IPS DF 6.9 (cell line): Measurements from ENCODE around the gene CYP21A2.
A peak's percentile ranks its signal among the peaks of the same experiment; 100 is the strongest.
"Not testable (repeated sequence)": the region's sequence is repeated elsewhere in the genome, so short reads cannot be mapped to it uniquely, and the experiment has no call there.

ENCODE experiments used
- DNase-seq: peaks from one replicate; pipeline ENCODE4 v3.0.0-alpha.2; 2013; ENCODE audit warnings: low read depth, low spot score
- H3K27ac ChIP-seq: one replicate; pipeline ENCODE4 v1.5.1; 2013; ENCODE audit warnings: low read length, control low read depth
- H3K27me3 ChIP-seq: 2 replicates; pipeline ENCODE4 v1.6.1; 2013; ENCODE audit warnings: mild to moderate bottlenecking, low read length; ENCODE audit not compliant: control insufficient read depth, insufficient read depth
- H3K36me3 ChIP-seq: 2 replicates; pipeline ENCODE4 v1.6.1; 2013; ENCODE audit warnings: low read length; ENCODE audit not compliant: control insufficient read depth, insufficient read depth
- H3K4me1 ChIP-seq: 2 replicates; pipeline ENCODE4 v1.6.1; 2013; ENCODE audit warnings: low read length; ENCODE audit not compliant: control insufficient read depth, insufficient read depth
- H3K4me3 ChIP-seq: 2 replicates; pipeline ENCODE4 v1.5.1; 2013; ENCODE audit warnings: mild to moderate bottlenecking, low read length
- H3K9me3 ChIP-seq: 2 replicates; pipeline ENCODE4 v1.6.1; 2013; ENCODE audit warnings: low read length, inconsistent platforms; ENCODE audit not compliant: control insufficient read depth, insufficient read depth
- WGBS: extraction: QIAGEN DNeasy Blood & Tissue Kit; methylation state at CpG from one replicate; pipeline ENCODE4 v1.1.7; 2013; ENCODE audit warnings: mixed read lengths, missing lambda C conversion rate; ENCODE audit not compliant: insufficient read length, insufficient coverage; 5-methylcytosine and 5-hydroxymethylcytosine counted together

Gene CYP21A2

GRCh38 chr6:32045811-32046449 lies 7.7 kb downstream of the CYP21A2 start:
- Histone ChIP-seq H3K9me3 (no peaks in the 10 kb centered on the region), H3K27ac (no peak overlapping the region), H3K4me1 (no peaks in the 10 kb centered on the region), H3K36me3 (no peaks in the 10 kb centered on the region), H3K4me3 (no peak overlapping the region), H3K27me3 (no peaks in the 10 kb centered on the region)
- no peak for DNase-seq
- no CpG with 5 or more reads among the region's 22 CpGs for WGBS

- H3K36me3 ChIP-seq: no peaks in the 10 kb centered on the region
- H3K4me1 ChIP-seq: no peaks in the 10 kb centered on the region
- H3K9me3 ChIP-seq: no peaks in the 10 kb centered on the region
- H3K27ac ChIP-seq: no peak overlapping the region
- H3K27me3 ChIP-seq: no peaks in the 10 kb centered on the region
- H3K4me3 ChIP-seq: no peak overlapping the region
- no peak for DNase-seq
- no CpG with 5 or more reads among the region's 14 CpGs for WGBS
Observed at GRCh38 chr6:32046450-32047083, 8.4 kb downstream of the CYP21A2 start.

- WGBS: no CpG with 5 or more reads among the region's 11 CpGs
- Histone ChIP-seq H3K9me3 (no peaks in the 10 kb centered on the region), H3K36me3 (no peaks in the 10 kb centered on the region), H3K4me1 (no peaks in the 10 kb centered on the region), H3K27me3 (no peaks in the 10 kb centered on the region), H3K4me3 (no peak overlapping the region), H3K27ac (no peak overlapping the region)
- no peak for DNase-seq
Observed at GRCh38 chr6:32047084-32047478, 8.9 kb downstream of the CYP21A2 start.

DNA sequence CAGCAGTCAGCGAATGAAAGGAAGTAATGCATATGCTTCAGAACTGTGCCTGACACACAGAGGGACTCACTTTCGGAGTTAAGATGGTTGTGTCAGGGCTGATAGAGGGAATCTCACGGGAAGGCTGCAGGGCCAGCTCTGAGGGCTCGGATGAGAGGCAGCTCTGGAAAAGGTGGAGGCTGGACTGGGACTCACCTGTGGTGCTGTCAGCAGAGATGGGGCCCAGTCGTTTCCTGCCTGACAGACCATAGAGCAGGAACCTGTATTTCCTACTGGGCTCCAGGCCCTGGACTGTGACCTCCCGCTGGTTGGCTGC lies 9.3 kb downstream of the CYP21A2 start:
- H3K4me3 ChIP-seq: no peak overlapping the region
- no CpG with 5 or more reads among the region's 6 CpGs for WGBS
- no peaks in the 10 kb centered on the region for H3K9me3 ChIP-seq
- H3K27me3 ChIP-seq: no peaks in the 10 kb centered on the region
- H3K36me3 ChIP-seq: no peaks in the 10 kb centered on the region
- no peak for DNase-seq
- H3K27ac ChIP-seq: no peak overlapping the region
- H3K4me1 ChIP-seq: no peaks in the 10 kb centered on the region

DNA sequence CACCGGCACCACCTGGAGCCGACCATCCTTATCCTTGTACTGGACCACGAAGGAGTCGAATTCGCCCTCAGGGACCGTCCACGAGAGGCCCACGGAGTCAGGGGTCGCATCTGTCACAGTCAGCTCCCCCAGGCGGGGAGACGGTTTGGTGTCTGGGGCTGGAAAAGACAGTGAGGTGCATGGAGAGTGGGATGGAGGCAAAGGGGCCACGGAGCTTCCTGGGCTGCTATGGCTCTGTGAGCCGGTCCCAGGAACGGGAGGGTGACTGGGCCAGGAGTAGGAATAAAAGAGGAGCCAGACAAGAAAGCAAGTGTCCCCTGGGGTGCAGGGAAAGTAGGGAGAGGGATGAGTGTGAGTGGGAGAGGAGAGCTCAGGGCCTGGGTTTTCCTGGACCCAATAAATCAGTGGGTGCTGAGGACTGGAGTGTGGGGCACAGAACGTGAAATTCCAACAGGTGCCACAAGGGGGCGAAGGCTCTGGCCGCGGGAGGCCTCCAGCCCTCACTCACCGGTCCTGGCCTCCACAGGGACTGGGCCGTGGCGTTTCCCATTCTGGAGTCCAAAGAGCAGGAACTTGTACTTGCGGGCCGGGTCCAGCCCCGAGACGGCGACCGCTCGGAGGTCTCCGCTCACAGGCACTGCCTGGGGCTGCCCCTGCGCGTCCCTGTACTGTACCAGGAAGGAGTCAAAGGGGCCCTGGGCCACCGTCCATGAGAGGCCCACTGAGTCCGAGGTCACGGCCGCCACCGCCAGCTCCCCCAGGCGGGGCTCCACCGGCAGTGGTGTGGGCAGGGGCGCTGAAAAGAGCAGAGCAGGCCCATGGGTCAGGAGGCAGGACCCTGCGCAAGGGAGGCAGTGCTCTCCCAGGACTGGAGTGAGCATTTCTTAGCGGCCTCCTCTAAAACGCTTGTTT lies 9.9 kb downstream of the CYP21A2 start:
- WGBS: no CpG with 5 or more reads among the region's 42 CpGs
- H3K4me3 ChIP-seq: no peak overlapping the region

DNA sequence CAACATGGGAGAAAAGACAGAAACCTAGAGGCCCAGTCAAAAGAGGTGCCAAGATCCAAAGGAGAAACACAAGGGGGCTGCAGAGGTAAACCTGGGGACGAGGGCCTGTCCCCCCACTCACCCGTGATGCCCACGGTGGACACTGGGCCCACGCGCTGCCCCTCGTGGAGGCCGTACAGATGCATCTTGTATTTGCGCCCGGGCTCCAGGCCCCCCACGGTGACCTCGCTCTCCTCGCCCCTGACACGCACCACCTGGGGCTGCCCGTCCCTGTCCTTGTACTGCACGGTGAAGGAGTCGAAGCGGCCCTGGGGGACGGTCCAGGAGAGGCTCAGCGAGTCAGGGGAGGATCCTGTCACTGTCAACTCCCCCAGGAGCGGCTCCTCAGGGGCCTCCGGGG lies 10.9 kb downstream of the CYP21A2 start:
- not testable (repeated sequence) for DNase-seq, H3K27me3 ChIP-seq, H3K4me1 ChIP-seq, H3K4me3 ChIP-seq, H3K9me3 ChIP-seq, H3K27ac ChIP-seq, H3K36me3 ChIP-seq
- no CpG with 5 or more reads among the region's 21 CpGs for WGBS

More for the DNA sequence above, 9.9 kb downstream of the CYP21A2 start:
- H3K4me1 ChIP-seq: no peaks in the 10 kb centered on the region
- H3K27me3 ChIP-seq: no peaks in the 10 kb centered on the region
- no peaks in the 10 kb centered on the region for H3K36me3 ChIP-seq
- peak; percentile 71 for DNase-seq
- H3K9me3 ChIP-seq: no peaks in the 10 kb centered on the region
- no peak overlapping the region for H3K27ac ChIP-seq

DNA sequence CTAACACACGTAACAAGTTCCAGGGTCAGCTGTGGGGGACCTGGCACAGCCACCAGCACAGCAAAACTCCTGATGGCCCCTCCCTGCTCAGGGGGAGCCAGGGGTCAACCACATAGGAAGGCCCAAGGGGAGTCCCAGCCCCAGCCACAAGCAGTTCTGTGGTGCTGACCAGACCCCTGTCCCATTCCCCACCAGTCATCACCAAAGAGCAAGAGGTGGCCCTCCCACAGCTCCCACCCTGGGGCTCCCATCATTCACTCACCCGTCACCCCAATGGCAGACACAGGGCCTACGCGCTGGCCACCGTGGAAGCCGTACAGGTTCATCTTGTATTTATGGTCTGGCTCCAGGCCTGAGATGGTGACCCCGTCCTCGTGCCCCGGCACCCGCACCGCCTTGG lies 11.5 kb downstream of the CYP21A2 start:
- H3K27ac ChIP-seq, DNase-seq, H3K4me3 ChIP-seq, H3K9me3 ChIP-seq, H3K36me3 ChIP-seq, H3K4me1 ChIP-seq, H3K27me3 ChIP-seq: not testable (repeated sequence)
- WGBS: no CpG with 5 or more reads among the region's 11 CpGs

- no CpG with 5 or more reads among the region's 5 CpGs for WGBS
- DNase-seq: no peak
- no peaks in the 10 kb centered on the region for H3K4me1 ChIP-seq
- H3K36me3 ChIP-seq: no peaks in the 10 kb centered on the region
- no peaks in the 10 kb centered on the region for H3K27me3 ChIP-seq
- H3K9me3 ChIP-seq: no peaks in the 10 kb centered on the region
- H3K4me3 ChIP-seq: no peak overlapping the region
- no peak overlapping the region for H3K27ac ChIP-seq
Observed at GRCh38 chr6:32050562-32050961, 12.3 kb downstream of the CYP21A2 start.

GRCh38 chr6:32052626-32053025 lies 14.4 kb downstream of the CYP21A2 start:
- not testable (repeated sequence) for H3K36me3 ChIP-seq, H3K4me1 ChIP-seq, DNase-seq, H3K9me3 ChIP-seq, H3K4me3 ChIP-seq, H3K27ac ChIP-seq, H3K27me3 ChIP-seq
- WGBS: no CpG with 5 or more reads among the region's 20 CpGs

DNA sequence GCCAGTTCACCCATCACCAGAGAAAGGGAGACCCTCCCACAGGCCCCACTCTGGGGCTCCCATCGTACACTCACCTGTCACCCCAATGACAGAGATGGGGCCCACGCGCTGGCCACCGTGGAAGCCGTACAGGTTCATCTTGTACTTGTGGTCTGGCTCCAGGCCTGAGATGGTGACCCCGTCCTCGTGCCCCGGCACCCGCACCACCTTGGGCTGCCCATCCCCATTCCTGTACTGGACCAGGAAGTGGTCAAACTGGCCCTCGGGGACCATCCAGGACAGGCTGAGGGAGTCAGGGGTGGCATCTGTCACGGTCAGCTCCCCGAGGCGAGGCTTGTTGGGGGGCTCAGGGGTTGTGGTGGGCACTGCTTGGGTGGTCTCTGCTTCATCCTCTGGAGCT lies 15.1 kb downstream of the CYP21A2 start:
- no CpG with 5 or more reads among the region's 13 CpGs for WGBS
- H3K4me1 ChIP-seq, H3K4me3 ChIP-seq, H3K9me3 ChIP-seq, H3K27ac ChIP-seq, H3K27me3 ChIP-seq, DNase-seq, H3K36me3 ChIP-seq: not testable (repeated sequence)
